GM19193 (cell line): ENCODE results near the gene THUMPD1.

Experiments
- POLR2A ChIP-seq: IDR thresholded peaks from 4 replicates; pipeline ENCODE4 v1.6.1; 2011; ENCODE audit not compliant: insufficient read depth, insufficient read length; ENCODE audit errors: extremely low read depth

THUMPD1 gene, protein sequence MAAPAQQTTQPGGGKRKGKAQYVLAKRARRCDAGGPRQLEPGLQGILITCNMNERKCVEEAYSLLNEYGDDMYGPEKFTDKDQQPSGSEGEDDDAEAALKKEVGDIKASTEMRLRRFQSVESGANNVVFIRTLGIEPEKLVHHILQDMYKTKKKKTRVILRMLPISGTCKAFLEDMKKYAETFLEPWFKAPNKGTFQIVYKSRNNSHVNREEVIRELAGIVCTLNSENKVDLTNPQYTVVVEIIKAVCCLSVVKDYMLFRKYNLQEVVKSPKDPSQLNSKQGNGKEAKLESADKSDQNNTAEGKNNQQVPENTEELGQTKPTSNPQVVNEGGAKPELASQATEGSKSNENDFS

DNA sequence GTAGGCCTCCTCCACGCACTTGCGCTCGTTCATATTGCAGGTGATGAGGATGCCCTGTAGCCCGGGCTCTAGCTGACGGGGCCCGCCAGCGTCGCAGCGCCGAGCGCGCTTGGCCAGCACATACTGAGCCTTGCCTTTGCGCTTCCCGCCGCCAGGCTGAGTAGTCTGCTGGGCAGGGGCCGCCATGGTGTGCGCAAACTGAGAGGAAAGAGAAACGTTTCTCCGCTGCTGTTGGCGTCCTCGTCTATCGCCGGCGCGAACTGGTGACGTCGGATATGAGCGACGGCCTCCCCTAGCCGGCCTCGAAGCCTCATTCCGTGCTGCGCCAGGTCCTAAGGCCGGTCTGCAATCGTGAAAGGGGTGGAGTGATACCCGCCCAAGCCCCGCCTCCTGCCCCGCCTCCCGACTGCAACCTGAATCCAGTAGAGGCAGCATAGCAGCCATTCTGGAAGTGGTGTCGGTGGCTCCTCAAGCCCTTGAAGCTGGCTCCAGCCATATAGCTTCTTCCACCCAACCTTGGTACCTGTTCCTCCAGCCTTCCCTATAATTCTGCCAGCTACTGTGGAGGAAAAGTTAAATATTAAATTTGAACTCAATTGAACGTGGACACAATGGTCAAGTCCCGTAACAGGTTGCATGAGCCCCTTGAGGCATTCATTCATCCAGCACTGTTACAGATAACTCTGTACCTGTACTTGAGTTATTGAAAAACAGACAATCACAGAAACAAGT, at the start of gene THUMPD1:
TSS of gene THUMPD1 (minus strand) at position 265 of the 732 bp plus-strand sequence. CDS start at position 186, 79 bp downstream.
- peak; percentile 82 for TF ChIP-seq POLR2A

DNA sequence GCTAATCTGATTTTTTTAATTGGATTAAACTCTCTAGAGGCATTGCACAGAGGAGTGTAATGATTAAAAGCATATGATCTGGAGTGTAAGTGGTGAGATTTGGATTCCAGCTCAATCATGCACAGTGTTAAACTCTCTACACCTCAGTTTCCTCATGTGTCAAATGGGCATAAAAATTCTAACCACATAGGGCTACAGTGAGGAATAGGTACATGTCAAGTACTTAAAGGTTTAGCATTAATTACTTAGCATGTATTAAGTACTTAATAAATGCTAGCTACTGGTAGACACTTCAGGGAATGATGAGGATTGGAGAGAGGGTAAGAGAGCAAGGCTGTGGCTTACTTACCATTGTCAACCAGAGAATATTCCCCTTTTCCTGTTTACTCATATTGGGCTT, 47.5 kb upstream of the THUMPD1 start:
- TF ChIP-seq POLR2A = no peak

DNA sequence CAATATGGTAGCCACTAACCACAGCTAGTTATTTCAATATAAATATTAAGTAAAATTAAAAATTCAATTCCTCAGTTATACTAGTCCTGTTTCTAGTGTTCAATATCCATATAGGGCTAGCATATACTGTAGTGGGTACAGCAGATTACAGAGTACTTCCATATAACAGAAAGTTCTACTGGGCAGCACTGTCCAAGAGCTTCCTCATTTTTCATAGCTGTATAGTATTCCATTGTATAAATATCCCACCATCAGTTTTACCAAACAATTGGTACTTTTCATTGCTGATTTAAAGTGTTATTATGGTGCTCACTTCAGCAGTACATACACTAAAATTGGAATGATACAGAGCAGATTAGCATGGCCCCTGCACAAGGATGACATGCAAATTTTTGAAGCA, 42.6 kb upstream of the THUMPD1 start:
- TF ChIP-seq POLR2A = no peak

DNA sequence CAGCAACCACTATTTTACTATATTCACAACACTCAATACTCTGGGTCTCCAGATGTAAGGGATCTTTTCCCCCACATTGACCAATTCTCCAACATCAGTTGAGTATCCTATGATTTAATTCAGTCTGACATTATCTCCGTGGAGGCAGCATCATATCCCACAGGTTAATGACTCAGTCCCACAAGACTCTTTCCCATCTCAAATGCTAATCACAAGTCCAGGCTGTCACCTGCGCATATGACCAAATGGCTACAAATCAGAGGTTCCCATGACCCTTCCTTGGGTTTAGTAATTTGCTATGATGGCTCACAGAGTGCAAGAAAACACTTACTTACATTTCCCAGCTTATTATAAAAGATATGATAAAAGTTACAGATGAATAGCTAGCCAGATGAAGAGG, 40.9 kb upstream of the THUMPD1 start:
- no peak for TF ChIP-seq POLR2A

DNA sequence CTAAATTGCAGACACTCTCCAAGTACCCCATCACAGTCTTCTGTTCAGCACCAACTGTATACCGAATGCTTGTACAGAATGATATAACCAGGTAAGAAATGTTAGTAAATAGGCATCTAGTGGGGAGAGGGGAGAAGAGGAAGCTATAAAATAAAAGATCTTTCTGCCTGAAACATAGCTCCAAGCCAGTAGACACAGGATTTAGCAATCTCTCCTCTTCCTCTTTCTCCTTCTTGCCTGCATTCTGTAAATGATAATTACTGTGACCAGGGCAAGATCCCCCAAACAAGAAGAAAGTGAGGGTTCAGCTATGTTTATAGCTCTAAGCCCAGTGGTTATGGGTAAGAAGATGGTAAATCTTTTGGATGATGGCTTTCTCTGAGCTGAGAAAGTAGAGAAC, 40.1 kb upstream of the THUMPD1 start:
- TF ChIP-seq POLR2A = no peak

DNA sequence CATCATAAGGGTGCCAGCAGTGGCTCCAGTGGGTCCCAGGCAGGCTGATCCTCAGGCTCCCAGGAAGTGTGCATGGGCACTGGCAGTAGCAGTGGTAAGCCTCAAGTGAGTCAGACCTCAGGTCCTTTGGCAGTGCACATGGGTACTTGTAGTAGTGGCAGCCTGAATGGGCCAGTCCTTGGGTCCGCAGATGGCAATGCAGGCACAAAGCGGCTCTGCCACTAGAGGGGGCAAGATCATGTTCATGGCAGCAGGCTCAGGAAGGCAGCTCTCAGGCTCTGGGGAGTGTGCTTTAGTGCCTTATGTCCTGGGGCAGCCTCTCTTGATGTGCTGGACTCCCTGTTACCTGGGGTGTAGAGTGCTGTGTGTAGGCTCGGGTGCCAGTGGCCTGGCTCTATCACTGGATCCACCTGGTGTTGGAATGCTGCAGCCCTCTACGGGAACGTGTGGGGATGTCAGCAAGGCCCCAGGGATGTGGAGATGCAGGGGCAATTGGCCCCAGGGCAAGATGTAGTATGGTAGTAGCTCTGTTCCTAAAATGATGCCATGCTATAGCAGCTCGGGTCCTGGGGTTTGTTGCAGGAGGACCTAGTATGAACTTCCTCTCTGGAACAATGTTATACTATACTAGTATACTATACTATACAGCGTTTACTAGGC, 33.2 kb upstream of the THUMPD1 start:
- no peak for TF ChIP-seq POLR2A

DNA sequence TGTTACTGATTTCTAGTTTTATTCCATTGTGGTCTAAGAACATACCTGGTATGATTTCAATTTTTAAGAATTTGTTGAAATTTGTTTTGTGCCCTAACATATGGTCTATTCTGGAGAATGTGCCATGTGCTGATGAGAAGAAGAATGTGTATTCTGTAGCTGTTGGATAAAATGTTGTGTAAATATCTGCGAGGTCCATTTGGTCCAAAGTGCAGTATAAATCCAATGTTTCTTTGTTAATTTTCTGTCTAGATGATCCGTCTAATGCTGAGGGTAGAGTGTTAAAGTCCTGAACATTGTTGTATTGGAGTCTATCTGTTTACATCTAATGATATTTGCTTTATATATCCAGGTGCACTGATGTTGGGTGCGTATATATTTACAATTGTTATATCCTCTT, 32.1 kb upstream of the THUMPD1 start:
- TF ChIP-seq POLR2A = no peak

DNA sequence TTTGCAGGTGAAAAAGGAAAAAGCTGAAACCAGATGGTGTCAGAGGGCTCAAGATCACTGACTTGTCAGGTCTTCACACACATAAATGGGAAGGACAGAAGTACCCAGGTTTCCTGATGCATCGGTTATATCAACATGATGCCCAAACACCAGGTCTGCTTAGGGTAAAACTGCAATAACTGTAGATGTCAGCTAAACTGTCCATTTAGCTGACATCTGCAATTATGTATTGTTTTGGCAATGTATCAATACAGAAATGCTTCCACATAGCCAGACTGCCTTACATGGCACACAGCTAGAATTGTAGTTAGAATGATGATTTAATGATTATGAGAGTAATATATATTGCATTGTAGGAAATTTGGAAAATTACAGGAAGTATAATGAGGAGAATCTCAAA, 27.2 kb upstream of the THUMPD1 start:
- TF ChIP-seq POLR2A = no peak

DNA sequence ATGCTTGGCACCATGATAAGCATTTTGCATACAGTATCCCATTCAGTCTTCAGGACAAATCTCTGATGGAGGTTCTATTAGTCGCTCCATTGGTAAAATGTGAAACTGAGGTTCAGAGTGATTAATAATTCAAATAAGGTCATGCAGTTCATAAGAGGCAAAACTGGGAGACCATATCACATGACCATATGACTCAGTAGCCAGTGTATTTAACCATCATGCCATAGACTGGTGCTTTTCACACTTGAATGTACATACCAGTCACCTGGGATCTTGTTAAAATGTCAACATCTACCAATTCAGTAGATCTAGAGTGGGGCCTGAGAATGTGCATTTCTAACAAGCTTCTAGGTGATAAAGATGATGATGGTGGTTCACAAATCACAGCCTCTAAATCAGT, 26.5 kb upstream of the THUMPD1 start:
- no peak for TF ChIP-seq POLR2A

DNA sequence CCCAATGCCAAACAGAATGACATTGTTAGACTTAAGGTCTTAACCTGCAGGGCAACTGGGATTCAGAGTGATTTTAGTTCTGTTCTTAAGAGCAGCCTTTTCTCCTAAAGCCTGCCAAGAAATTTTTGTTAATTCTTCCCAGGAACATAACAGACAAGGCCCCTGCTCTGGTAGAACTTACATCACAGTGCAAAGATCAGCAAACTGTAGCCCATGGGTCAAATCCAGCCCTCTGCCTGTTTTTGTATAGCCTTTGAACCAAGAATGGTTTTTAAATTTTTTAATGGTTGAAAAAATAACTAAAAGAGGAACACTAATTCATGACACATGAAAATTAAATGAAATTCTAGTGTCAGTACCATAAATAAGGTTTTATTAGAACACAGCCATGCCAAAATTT, 26.0 kb upstream of the THUMPD1 start:
- no peak for TF ChIP-seq POLR2A

DNA sequence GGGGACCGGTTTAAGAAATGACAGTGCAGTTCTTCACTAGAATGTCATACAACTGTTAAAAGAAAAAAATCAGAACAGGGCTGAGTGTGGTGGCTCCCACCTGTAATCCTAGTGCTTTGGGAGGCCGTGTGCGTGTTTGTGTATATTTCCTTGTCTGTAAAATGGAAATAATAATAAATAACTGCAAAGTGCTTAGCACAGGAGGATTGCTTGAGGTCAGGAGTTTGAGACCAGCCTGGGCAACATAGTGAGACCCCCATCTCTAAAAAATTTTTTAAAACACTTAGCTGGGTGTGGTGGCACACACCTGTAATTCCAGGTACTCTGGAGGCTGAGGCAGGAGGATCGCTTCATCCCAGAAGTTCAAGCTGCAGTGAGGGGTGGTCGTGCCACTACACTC, 24.7 kb upstream of the THUMPD1 start:
- no peak for TF ChIP-seq POLR2A

DNA sequence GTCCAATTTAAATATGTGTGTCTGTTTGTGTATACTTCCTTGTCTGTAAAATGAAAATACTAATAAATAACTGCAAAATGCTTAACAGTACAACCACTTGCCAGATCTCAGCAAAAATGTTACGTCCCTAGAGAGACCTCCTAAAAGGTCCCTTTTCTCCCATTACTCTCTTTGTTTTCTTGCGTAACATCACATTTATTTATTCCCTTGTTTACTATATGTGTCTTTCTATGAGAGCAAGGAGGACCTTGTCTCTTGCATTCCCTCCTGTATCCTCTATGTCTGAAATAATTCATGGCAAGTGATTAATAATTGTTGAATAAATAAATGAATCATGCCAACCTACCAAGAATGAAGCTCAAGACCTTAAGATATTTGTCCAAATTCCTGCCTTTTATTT, 24.1 kb upstream of the THUMPD1 start:
- TF ChIP-seq POLR2A = no peak

DNA sequence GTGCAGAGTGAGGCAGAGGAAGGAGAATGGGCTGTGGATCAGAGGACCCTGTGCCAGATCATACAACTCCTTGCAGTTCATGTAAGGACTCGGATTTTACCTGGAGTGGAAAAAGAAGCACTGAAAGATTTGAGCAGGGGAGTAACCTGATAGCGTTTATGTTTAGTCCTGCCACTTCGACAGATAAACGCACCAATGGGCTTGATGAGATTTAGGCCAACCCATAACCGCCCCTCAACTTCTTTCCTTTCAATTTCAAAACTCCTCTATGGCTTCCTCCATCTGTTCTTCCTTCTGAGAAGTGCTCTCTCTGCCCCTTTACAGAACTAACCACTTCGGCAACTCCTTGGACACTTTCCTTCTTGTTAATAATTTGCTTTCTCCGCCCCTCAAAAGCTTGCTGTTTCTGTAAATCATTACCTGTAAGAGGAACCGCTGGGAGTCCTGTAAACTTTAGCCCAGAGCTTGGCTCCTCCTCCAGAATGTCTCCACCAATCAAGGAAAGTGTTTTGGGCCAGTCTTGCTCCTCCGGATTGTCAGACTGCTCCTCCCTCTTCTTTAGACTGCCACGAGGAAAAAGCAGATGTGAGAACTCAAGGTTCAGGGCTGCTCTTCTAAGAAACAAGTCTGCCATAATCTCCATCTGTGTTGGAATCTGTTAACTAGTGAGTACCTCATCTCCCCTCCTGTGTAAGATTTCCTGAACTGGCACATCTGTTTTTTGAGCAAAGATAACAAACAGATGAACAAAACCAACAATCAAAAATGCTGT, 22.0 kb upstream of the THUMPD1 start, which contains the start of gene ACSM3:
TSS of gene ACSM3 (plus strand) at position 554 of the 772 bp plus-strand sequence. CDS start 6,021 bp downstream, outside the sequence.
- peak; percentile 53 for TF ChIP-seq POLR2A

DNA sequence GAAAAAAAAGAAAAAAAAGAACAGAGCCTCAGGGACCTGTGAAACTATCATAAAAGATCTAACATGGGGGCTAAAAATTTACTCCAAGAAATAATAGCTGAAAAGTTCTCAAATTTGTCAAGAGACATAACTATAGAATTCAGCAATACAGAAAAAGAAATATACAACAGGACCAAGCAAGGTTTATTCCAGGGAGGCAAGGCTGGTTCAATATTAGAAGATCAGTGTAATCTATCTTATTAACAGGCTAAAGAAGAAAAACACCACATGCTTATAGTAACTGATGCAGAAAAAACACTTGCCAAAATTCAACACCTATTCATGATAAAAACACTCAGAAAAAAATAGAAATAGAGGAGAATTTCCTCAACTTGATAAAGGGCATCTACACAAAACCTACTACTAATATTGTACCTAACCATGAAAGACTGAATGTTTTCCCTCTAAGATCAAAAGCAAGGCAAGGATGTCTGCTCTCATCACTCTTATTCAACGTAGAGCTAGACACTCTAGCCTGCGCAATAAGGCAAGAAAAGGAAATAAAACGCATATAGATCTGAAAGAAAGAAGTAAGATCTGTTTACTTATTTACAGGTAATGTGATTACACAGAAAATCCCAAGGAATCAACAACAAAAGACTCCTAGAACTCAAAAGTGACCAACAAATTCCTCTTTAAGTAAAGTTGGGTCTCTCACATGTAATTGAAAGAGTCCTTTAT, 20.9 kb upstream of the THUMPD1 start:
- no peak for TF ChIP-seq POLR2A

DNA sequence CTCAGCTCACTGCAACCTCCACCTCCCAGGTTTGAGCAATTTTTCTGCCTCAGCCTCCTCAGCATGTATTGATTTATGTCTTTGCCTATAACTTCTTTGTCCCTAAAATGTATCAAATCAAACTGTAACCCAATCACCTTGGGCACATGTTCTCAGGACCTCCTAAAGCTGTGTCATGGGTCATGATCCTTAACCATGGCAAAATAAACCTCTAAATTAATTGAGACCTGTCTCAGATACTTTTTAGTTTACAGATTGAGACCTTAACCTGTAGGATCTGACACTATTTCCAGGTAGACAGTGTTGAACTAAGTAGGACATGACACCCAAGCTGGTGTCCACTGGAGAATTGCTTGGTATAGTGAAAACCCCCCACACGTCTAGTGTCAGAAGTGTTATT, 19.6 kb upstream of the THUMPD1 start:
- no peak for TF ChIP-seq POLR2A

DNA sequence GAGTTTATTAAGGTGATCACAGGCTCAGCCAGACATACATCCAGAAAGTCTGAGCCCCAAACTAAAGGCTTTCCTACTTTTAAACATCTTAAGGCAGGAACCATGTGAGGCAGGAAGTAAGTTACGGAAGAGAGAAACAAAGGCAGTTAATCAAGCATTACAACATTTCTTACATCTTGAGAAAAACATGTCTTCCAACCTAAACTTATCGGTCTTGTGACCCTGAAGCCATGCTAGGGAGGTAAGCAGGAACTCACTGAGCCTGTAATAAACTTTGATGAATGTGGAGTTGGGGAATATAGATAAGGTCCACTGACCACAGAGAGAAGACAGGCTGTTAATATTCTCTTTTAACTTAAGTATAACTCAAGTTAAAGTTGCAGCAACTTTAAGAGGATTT, 18.7 kb upstream of the THUMPD1 start:
- no peak for TF ChIP-seq POLR2A
